Panc1 (cell line): ENCODE measurements around the gene SMIM22. TPM values are rescaled to one million over a fixed set of nuclear protein-coding genes. Genes with fewer than 3 reads are reported as not detected.

Experiments
- ATAC-seq: fragments of 200-7000 bp; cut with Tn5 transposase; 2 replicates; pipeline ENCODE4 v1.9.1; 2020; ENCODE audit warnings: mild to moderate bottlenecking, moderate library complexity
- BruUV-seq: library from RNA; stranded (reverse); fragments of 400-500 nt; replicated peaks from 2 replicates; lab custom pipeline; 2021; lab: Mats Ljungman, UMichigan
- CTCF ChIA-PET: fragments of 300-600 bp; sonication (Branson Sonifier 250); formaldehyde crosslinking; loops from one replicate; lab custom pipeline; 2022; ENCODE audit warnings: antibody characterized with exemption; lab: Charles Lee
- POLR2A ChIA-PET: fragments of 300-600 bp; sonication (Branson Sonifier 250); formaldehyde crosslinking; loops from one replicate; lab custom pipeline; 2022; ENCODE audit warnings: antibody characterized with exemption; lab: Charles Lee
- DNase-seq: peaks from one replicate; pipeline ENCODE4 v3.0.0-alpha.2; 2010; ENCODE audit warnings: low read depth, low spot score
- H3K27ac ChIP-seq: 2 replicates; pipeline ENCODE4 v1.5.1; 2011; ENCODE audit warnings: mild to moderate bottlenecking, low read length, inconsistent platforms
- H3K27me3 ChIP-seq: fragments of 200-500 bp; sonication (Bioruptor generic); 2 replicates; pipeline ENCODE4 v1.6.0; 2014; ENCODE audit warnings: low read length, inconsistent platforms; ENCODE audit not compliant: control insufficient read depth, insufficient read depth
- H3K36me3 ChIP-seq: fragments of 200-500 bp; sonication (Bioruptor generic); 2 replicates; pipeline ENCODE4 v1.5.1; 2014; ENCODE audit warnings: inconsistent platforms, mild to moderate bottlenecking, low read length, moderate library complexity; ENCODE audit not compliant: control insufficient read depth, insufficient read depth
- H3K4me1 ChIP-seq: 2 replicates; pipeline ENCODE4 v1.5.1; 2011; ENCODE audit warnings: inconsistent platforms, mild to moderate bottlenecking, low read length, moderate library complexity; ENCODE audit not compliant: control insufficient read depth, insufficient read depth
- H3K4me3 ChIP-seq, 2 experiments: 2 replicates each; pipeline ENCODE4 v1.5.1; 2011 to 2012; ENCODE audit warnings: low read depth in 2 of 2, low read length in 2 of 2, mild to moderate bottlenecking in 2 of 2, inconsistent platforms in 1 of 2, moderate library complexity in 1 of 2
- H3K9me3 ChIP-seq: fragments of 200-500 bp; sonication (Bioruptor generic); 2 replicates; pipeline ENCODE4 v1.5.1; 2014; ENCODE audit warnings: low read depth, mild to moderate bottlenecking, inconsistent platforms, low read length, moderate library complexity; ENCODE audit not compliant: control insufficient read depth, insufficient read depth
- CTCF ChIP-seq: fragments of 450-650 bp; IDR thresholded peaks from 2 replicates; pipeline ENCODE4 v1.5.1; 2017; ENCODE audit warnings: mild to moderate bottlenecking
- POLR2AphosphoS5 ChIP-seq: IDR thresholded peaks from 2 replicates; pipeline ENCODE4 v1.6.1; 2012; ENCODE audit warnings: mild to moderate bottlenecking, low read depth, low read length, moderate library complexity
- REST ChIP-seq, 2 experiments: IDR thresholded peaks; 2 replicates each; pipeline ENCODE4 v1.6.1; 2011 to 2012; ENCODE audit warnings: low read depth in 2 of 2, control low read depth in 1 of 2, low read length in 1 of 2, mild to moderate bottlenecking in 1 of 2, moderate library complexity in 1 of 2; ENCODE audit not compliant: insufficient read depth in 1 of 2
- SIN3A ChIP-seq: IDR thresholded peaks from 2 replicates; pipeline ENCODE4 v1.6.1; 2012; ENCODE audit warnings: low read depth, mild to moderate bottlenecking, low read length, moderate library complexity, borderline replicate concordance; ENCODE audit not compliant: insufficient read depth
- TCF7L2 ChIP-seq: IDR thresholded peaks from 2 replicates; pipeline ENCODE4 v1.6.1; 2011; ENCODE audit warnings: mild to moderate bottlenecking, low read depth, low read length, inconsistent platforms
- in situ Hi-C: cut with HindIII; loops from 2 replicates; pipeline ENCODE4 v1.10.0; 2016; ENCODE audit warnings: low sequenced_read_pairs, low pct_unique_long_range_greater_than_20kb
- intact Hi-C: fragments of 100-400 bp; cut with micrococcal nuclease; formaldehyde crosslinking; loops from one replicate; pipeline ENCODE4 v1.10.0; 2022; ENCODE audit not compliant: unreplicated experiment
- total RNA-seq: library from RNA; stranded (reverse); gene quantifications from one replicate; pipeline ENCODE4 v1.2.1, GENCODE V29; 2021; ENCODE audit not compliant: unreplicated experiment

The SMIM22 gene
- total RNA-seq, 1 experiment from 2014 or later = not detected

- ATAC-seq = no peak
- no peaks in the 10 kb centered on the region for H3K27me3 ChIP-seq
- no peak overlapping the region for H3K4me3 ChIP-seq
- in situ Hi-C loops = no loop called here
- intact Hi-C loops = no loop called here
- H3K4me1 ChIP-seq = peaks cover 27% of the 10 kb centered on the region
- no TSS peak for BruUV-seq
- no peak overlapping the region for H3K27ac ChIP-seq
- CTCF ChIA-PET = no interaction called here
- H3K9me3 ChIP-seq = no peaks in the 10 kb centered on the region
- POLR2A ChIA-PET = no interaction called here
- TF ChIP-seq SIN3A (no peak), REST (IDR thresholded peaks at IDR 0.05; ENCODE audit: insufficient read depth in 1 of 2, low read depth in 2 of 2, low read length in 1 of 2) (no peak), POLR2AphosphoS5 (no peak), CTCF (no peak), TCF7L2 (no peak)
- no peaks in the 10 kb centered on the region for H3K36me3 ChIP-seq
- DNase-seq = no peak
Observed at GRCh38 chr16:4800290-4801041, 5.3 kb downstream of the SMIM22 start.

- peaks cover 27% of the 10 kb centered on the region for H3K4me1 ChIP-seq
- CTCF ChIA-PET = no interaction called here
- no peak for DNase-seq
- TF ChIP-seq REST (IDR thresholded peaks at IDR 0.05; ENCODE audit: insufficient read depth in 1 of 2, low read depth in 2 of 2, low read length in 1 of 2) (no peak), POLR2AphosphoS5 (no peak), CTCF (no peak), TCF7L2 (no peak), SIN3A (no peak)
- H3K9me3 ChIP-seq = no peaks in the 10 kb centered on the region
- ATAC-seq = no peak
- in situ Hi-C loops (no loop called here), intact Hi-C loops (no loop called here)
- peak overlapping the region; percentile 81 for H3K27ac ChIP-seq
- peak overlapping the region; percentile 66 to 70 for H3K4me3 ChIP-seq
- no peaks in the 10 kb centered on the region for H3K36me3 ChIP-seq
- BruUV-seq = no TSS peak
- POLR2A ChIA-PET = no interaction called here
- no peaks in the 10 kb centered on the region for H3K27me3 ChIP-seq
Observed at GRCh38 chr16:4801051-4801961, 6.1 kb downstream of the SMIM22 start.
